Smooth muscle cell (in vitro differentiated cells): ENCODE measurements around the gene SELPLG. TPM values are rescaled to one million over a fixed set of nuclear protein-coding genes. Genes with fewer than 3 reads are reported as not detected.

Source experiments
- DNase-seq: peaks from one replicate; lab custom pipeline; 2025; ENCODE audit not compliant: unreplicated experiment; lab: John Stamatoyannopoulos, UW
- H2AFZ ChIP-seq: fragments of 200-600 bp; sonication (generic); 2 replicates; pipeline ENCODE4 v1.6.0; 2016; ENCODE audit warnings: antibody characterized with exemption, low read depth, mild to moderate bottlenecking
- H3F3A ChIP-seq: fragments of 200-600 bp; sonication (generic); 2 replicates; pipeline ENCODE4 v1.6.0; 2017; ENCODE audit warnings: antibody characterized with exemption, low read depth
- H3K27ac ChIP-seq: fragments of 200-600 bp; sonication (generic); 2 replicates; pipeline ENCODE4 v1.5.1; 2016; ENCODE audit warnings: low read depth, mild to moderate bottlenecking
- H3K27me3 ChIP-seq: fragments of 200-600 bp; sonication (generic); 2 replicates; pipeline ENCODE4 v1.6.1; 2016; ENCODE audit warnings: low read depth, mild to moderate bottlenecking
- H3K36me3 ChIP-seq: fragments of 200-600 bp; sonication (generic); 2 replicates; pipeline ENCODE4 v1.5.1; 2016; ENCODE audit warnings: low read depth
- H3K4me1 ChIP-seq: fragments of 200-600 bp; sonication (generic); 2 replicates; pipeline ENCODE4 v1.5.1; 2016; ENCODE audit warnings: low read depth
- H3K4me2 ChIP-seq: fragments of 200-600 bp; sonication (generic); 2 replicates; pipeline ENCODE4 v1.6.0; 2016; ENCODE audit warnings: mild to moderate bottlenecking
- H3K4me3 ChIP-seq: fragments of 200-600 bp; sonication (generic); 2 replicates; pipeline ENCODE4 v1.5.1; 2016; ENCODE audit warnings: mild to moderate bottlenecking
- H3K79me2 ChIP-seq: fragments of 200-600 bp; sonication (generic); 2 replicates; pipeline ENCODE4 v1.6.0; 2016; ENCODE audit warnings: low read depth, mild to moderate bottlenecking
- H3K9ac ChIP-seq: fragments of 200-600 bp; sonication (generic); 2 replicates; pipeline ENCODE4 v1.6.0; 2016; ENCODE audit warnings: low read depth
- H3K9me3 ChIP-seq: fragments of 200-600 bp; sonication (generic); replicated peaks from 2 replicates; pipeline ENCODE4 v1.5.1; 2016; ENCODE audit warnings: low read depth
- H4K20me1 ChIP-seq: fragments of 200-600 bp; sonication (generic); 2 replicates; pipeline ENCODE4 v1.6.0; 2016; ENCODE audit warnings: low read depth
- WGBS: methylation state at CpG from one replicate; pipeline ENCODE4 v1.1.7; 2016; ENCODE audit warnings: low lambda C conversion rate; 5-methylcytosine and 5-hydroxymethylcytosine counted together
- polyA plus RNA-seq: library from polyadenylated mRNA; unstranded; fragments of >200 nt; fragmentation: Nextera tagmentation; extraction: Ambion mirVana; gene quantifications from 2 replicates; pipeline ENCODE4 v1.2.1, GENCODE V29; 2016
- total RNA-seq: library from RNA; depleted of rRNA; stranded (reverse); fragments of >200 nt; gene quantifications from 2 replicates; pipeline ENCODE4 v1.2.3, GENCODE V29; 2014
- TF ChIP-seq, protein P1 (sequence below): fragments of 200-600 bp; sonication (generic); IDR thresholded peaks from 2 replicates; pipeline ENCODE4 v1.5.1; 2017; ENCODE audit warnings: borderline replicate concordance, mild to moderate bottlenecking, antibody characterized with exemption; ENCODE audit not compliant: insufficient read depth, poor library complexity, severe bottlenecking

Gene SELPLG
- total and polyA plus RNA-seq, 2 experiments from 2014 or later = 0.09 to 2.0 TPM

DNA sequence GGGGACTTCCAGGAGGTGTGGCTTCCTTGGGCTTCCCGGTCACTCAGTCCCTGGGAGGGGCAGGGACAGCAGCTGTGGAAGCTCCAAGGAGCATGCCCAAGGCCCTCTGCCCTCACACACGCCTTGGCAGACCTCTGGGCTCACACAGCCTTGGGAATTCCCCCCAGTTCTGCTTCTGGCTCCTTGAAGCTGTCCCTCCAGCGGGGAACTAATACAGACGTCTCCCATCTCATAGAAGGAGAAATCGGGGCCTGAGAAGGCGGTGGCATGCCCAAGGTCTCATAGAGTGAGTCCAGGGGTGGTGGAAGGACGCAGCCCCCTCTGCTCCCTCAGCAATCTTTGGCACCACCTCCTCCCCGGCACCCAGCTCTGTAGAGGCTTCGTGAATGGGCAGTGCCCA lies 20.1 kb downstream of the SELPLG start:
- TF ChIP-seq, protein P1, sequence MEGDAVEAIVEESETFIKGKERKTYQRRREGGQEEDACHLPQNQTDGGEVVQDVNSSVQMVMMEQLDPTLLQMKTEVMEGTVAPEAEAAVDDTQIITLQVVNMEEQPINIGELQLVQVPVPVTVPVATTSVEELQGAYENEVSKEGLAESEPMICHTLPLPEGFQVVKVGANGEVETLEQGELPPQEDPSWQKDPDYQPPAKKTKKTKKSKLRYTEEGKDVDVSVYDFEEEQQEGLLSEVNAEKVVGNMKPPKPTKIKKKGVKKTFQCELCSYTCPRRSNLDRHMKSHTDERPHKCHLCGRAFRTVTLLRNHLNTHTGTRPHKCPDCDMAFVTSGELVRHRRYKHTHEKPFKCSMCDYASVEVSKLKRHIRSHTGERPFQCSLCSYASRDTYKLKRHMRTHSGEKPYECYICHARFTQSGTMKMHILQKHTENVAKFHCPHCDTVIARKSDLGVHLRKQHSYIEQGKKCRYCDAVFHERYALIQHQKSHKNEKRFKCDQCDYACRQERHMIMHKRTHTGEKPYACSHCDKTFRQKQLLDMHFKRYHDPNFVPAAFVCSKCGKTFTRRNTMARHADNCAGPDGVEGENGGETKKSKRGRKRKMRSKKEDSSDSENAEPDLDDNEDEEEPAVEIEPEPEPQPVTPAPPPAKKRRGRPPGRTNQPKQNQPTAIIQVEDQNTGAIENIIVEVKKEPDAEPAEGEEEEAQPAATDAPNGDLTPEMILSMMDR = no peak
- peak overlapping the region; percentile 0 for H2AFZ ChIP-seq
- no peaks in the 10 kb centered on the region for H3K79me2 ChIP-seq
- H3K36me3 ChIP-seq = no peaks in the 10 kb centered on the region
- no peak overlapping the region for H3K27ac ChIP-seq
- 70% methylated on average over 9 of the region's 9 CpGs for WGBS
- H3K9ac ChIP-seq = no peak overlapping the region
- H3K27me3 ChIP-seq = no peaks in the 10 kb centered on the region
- no peaks in the 10 kb centered on the region for H4K20me1 ChIP-seq
- no peaks in the 10 kb centered on the region for H3K9me3 ChIP-seq
- H3K4me3 ChIP-seq = no peak overlapping the region
- peak; percentile 15 for DNase-seq
- peaks cover 7% of the 10 kb centered on the region for H3F3A ChIP-seq
- no peaks in the 10 kb centered on the region for H3K4me1 ChIP-seq
- H3K4me2 ChIP-seq = no peak overlapping the region

DNA sequence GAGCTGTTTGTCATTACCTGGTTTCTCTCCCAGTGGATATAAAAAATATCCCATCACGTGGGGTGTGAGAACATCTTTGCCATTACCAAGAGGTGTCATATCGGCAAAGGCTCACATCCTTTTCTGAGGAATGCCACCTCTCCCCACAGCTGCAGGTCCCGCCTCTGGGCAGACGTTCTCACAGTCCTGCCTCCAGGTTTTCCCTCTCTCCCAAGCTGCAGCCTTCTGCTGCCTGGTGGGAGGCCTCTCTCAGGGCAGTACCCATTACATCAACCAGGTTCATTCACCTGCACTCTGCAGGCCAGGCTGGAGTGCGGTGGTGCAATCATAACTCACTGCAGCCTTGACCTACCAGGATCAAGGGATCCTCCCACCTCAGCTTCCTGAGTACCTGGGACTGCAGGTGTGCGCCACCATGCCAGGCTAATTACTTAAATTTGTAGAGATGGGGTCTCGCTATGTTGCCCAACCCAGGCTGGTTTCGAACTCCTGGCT lies 20.9 kb downstream of the SELPLG start:
- Histone ChIP-seq H3K79me2 (no peaks in the 10 kb centered on the region), H3K27me3 (no peaks in the 10 kb centered on the region), H3K36me3 (no peaks in the 10 kb centered on the region), H3K4me3 (no peak overlapping the region), H3K4me1 (no peaks in the 10 kb centered on the region), H2AFZ (no peak overlapping the region), H3K27ac (peak overlapping the region; percentile 64), H3K4me2 (no peak overlapping the region), H3K9me3 (no peaks in the 10 kb centered on the region), H4K20me1 (no peaks in the 10 kb centered on the region), H3F3A (peaks cover 7% of the 10 kb centered on the region), H3K9ac (no peak overlapping the region)
- 76% methylated on average over 8 of the region's 8 CpGs for WGBS
- no peak for DNase-seq
- TF ChIP-seq, protein P1 = no peak

DNA sequence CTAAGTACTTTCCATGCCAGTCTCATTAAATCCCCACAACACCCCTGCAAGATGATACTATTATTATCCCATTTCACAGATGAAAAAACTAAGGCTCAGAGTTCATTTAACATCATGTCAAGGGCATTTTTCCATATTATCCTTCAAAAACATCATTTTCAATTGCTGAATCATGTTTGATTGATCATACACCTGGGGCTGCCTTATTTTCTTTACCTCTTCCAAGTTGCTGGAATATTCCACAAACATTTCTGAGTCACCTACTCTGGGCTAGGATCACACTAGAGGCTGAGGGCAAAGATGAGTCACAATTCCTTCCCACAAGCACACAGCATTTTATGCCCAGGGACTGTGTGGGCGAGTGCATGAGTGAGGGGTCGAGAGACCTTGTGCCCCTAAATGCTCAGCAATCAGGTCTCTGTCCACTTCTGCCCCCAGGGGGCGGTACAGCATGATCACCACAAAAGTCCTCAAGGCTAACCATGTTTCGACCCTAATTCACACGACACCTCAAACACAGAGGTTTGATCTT lies 21.7 kb downstream of the SELPLG start:
- Histone ChIP-seq H3K79me2 (no peaks in the 10 kb centered on the region), H3K9me3 (no peaks in the 10 kb centered on the region), H3K36me3 (no peaks in the 10 kb centered on the region), H3K4me2 (peak overlapping the region; percentile 46), H3F3A (peaks cover 7% of the 10 kb centered on the region), H3K4me1 (no peaks in the 10 kb centered on the region), H3K27me3 (no peaks in the 10 kb centered on the region), H3K27ac (peak overlapping the region; percentile 64), H3K4me3 (no peak overlapping the region), H3K9ac (no peak overlapping the region), H4K20me1 (no peaks in the 10 kb centered on the region), H2AFZ (no peak overlapping the region)
- DNase-seq = no peak
- TF ChIP-seq, protein P1 = peak; percentile 56
- 26% methylated on average over 5 of the region's 5 CpGs for WGBS
